A673 (cell line): Measurements from ENCODE around the gene TTC39B.

ENCODE experiments used
- EZH2 ChIP-seq: fragments of 200-600 bp; sonication (generic); IDR thresholded peaks from 2 replicates; pipeline ENCODE4 v1.6.1; 2017; ENCODE audit warnings: borderline replicate concordance, low read depth, mild to moderate bottlenecking, mixed read lengths, antibody characterized with exemption, low read length; ENCODE audit not compliant: poor library complexity, severe bottlenecking
- TF ChIP-seq, protein P1 (sequence below): fragments of 300-800, 200-600 bp; sonication (generic); conservative IDR thresholded peaks from 2 replicates; pipeline ENCODE4 v1.5.1; 2017; ENCODE audit warnings: low read depth, mild to moderate bottlenecking, antibody characterized with exemption, low read length, moderate library complexity, mixed read lengths

DNA sequence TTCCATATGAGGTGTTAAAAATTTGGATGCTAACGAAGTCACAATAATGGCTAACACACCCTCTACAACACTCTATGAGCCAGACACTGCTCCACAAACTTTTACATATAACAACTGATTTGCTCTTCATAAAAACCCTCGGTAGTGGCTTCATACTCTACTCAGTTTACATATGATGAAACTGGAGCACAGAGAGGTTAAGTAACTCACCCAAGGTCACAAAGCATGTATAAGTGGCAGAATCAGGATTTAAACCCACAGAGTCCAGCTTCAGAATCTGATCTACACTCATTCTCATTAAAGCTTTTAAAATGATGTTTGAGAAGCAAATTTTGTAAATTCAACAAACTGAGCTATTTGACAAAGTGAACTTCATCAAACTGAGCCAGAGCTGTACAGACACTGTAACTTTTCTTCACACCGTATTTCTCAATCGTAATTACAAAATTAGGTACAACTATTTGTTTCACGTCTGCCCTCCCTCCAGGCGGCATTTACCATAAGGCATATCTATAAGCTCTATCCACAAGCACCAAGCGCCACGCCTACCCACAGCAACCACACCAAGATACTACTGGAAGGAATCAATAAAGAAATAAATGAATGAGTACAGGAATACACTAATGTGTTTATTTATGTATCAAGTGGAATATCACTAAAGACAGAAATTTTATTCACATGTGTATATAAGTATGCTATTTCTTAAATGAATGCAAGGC, 24.3 kb downstream of the TTC39B start:
- TF ChIP-seq EZH2 = no peak
- TF ChIP-seq, protein P1, sequence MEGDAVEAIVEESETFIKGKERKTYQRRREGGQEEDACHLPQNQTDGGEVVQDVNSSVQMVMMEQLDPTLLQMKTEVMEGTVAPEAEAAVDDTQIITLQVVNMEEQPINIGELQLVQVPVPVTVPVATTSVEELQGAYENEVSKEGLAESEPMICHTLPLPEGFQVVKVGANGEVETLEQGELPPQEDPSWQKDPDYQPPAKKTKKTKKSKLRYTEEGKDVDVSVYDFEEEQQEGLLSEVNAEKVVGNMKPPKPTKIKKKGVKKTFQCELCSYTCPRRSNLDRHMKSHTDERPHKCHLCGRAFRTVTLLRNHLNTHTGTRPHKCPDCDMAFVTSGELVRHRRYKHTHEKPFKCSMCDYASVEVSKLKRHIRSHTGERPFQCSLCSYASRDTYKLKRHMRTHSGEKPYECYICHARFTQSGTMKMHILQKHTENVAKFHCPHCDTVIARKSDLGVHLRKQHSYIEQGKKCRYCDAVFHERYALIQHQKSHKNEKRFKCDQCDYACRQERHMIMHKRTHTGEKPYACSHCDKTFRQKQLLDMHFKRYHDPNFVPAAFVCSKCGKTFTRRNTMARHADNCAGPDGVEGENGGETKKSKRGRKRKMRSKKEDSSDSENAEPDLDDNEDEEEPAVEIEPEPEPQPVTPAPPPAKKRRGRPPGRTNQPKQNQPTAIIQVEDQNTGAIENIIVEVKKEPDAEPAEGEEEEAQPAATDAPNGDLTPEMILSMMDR = no peak
